AG04450 (cell line): Measurements from ENCODE around the gene TUB. TPM values are rescaled to one million over a fixed set of nuclear protein-coding genes. Genes with fewer than 3 reads are reported as not detected.
A peak's percentile ranks its signal among the peaks of the same experiment; 100 is the strongest.

ENCODE experiments used
- CTCF ChIA-PET: fragments of 300-600, 350-600 bp; formaldehyde crosslinking; extraction: SDS; loops from one replicate; lab custom pipeline; 2022; ENCODE audit warnings: antibody characterized with exemption, inconsistent platforms; lab: Charles Lee
- POLR2A ChIA-PET: fragments of 350-600 bp; formaldehyde crosslinking; extraction: SDS; loops from one replicate; lab custom pipeline; 2021; ENCODE audit warnings: antibody characterized with exemption, inconsistent platforms; lab: Yijun Ruan, JAX
- DNase-seq: peaks from one replicate; pipeline ENCODE4 v3.0.0-alpha.2; 2011; ENCODE audit warnings: low read depth, low spot score
- H3K27ac ChIP-seq: one replicate; pipeline ENCODE4 v1.5.1; 2012; ENCODE audit warnings: low read depth, low read length, control low read depth
- H3K27me3 ChIP-seq: one replicate; pipeline ENCODE4 v1.6.0; 2012; ENCODE audit warnings: low read length; ENCODE audit not compliant: control insufficient read depth, insufficient read depth
- H3K4me3 ChIP-seq: 2 replicates; pipeline ENCODE4 v1.5.1; 2011; ENCODE audit warnings: mild to moderate bottlenecking, low read depth, low read length, control low read depth
- H3K9me3 ChIP-seq: 2 replicates; pipeline ENCODE4 v1.5.1; 2012; ENCODE audit warnings: low read length; ENCODE audit not compliant: control insufficient read depth, insufficient read depth
- polyA plus RNA-seq: library from polyadenylated mRNA; depleted of rRNA; stranded (reverse); fragments of >200 nt; gene quantifications from 2 replicates; pipeline ENCODE4 v1.2.3, GENCODE V29; 2011
- TF ChIP-seq, protein P1 (sequence below): IDR thresholded peaks from 2 replicates; pipeline ENCODE4 v1.5.1; 2011; ENCODE audit warnings: low read depth, low read length, control low read depth, inconsistent platforms

TUB gene
- polyA plus RNA-seq, 1 experiment, result 13.9 TPM

DNA sequence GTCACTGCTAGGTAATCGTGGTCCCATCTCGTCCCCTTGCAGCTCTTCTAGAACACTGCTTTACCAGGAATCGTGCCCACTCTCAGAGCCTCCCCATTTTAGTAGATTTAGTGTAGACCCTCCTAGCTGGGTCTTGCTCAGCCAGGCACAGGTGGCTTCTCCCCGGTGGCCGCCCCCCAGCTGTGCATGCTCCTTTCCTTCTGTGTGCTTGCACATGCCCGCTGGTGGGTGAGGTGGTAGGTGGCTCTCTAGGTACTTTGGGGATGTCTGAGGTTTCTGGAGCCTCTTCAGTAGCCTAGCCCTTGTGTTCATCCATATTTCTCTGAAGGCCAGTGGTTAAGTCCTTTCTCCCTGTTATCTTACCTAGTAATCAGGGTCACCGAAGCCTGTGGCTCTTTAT lies 5.6 kb downstream of the TUB start:
- ChIA-PET CTCF (interaction anchor here (4.6 to 21.0 kb wide), 3 partner anchors 12 to 79 kb away, joined by 63 to 992 read pairs (median 384); no protein-coding TSS in a partner anchor), POLR2A (no interaction called here)
- Histone ChIP-seq H3K4me3 (no peak overlapping the region), H3K27me3 (no peaks in the 10 kb centered on the region), H3K27ac (no peak overlapping the region), H3K9me3 (no peaks in the 10 kb centered on the region)
- TF ChIP-seq, protein P1, sequence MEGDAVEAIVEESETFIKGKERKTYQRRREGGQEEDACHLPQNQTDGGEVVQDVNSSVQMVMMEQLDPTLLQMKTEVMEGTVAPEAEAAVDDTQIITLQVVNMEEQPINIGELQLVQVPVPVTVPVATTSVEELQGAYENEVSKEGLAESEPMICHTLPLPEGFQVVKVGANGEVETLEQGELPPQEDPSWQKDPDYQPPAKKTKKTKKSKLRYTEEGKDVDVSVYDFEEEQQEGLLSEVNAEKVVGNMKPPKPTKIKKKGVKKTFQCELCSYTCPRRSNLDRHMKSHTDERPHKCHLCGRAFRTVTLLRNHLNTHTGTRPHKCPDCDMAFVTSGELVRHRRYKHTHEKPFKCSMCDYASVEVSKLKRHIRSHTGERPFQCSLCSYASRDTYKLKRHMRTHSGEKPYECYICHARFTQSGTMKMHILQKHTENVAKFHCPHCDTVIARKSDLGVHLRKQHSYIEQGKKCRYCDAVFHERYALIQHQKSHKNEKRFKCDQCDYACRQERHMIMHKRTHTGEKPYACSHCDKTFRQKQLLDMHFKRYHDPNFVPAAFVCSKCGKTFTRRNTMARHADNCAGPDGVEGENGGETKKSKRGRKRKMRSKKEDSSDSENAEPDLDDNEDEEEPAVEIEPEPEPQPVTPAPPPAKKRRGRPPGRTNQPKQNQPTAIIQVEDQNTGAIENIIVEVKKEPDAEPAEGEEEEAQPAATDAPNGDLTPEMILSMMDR, result no peak
- DNase-seq, result no peak

DNA sequence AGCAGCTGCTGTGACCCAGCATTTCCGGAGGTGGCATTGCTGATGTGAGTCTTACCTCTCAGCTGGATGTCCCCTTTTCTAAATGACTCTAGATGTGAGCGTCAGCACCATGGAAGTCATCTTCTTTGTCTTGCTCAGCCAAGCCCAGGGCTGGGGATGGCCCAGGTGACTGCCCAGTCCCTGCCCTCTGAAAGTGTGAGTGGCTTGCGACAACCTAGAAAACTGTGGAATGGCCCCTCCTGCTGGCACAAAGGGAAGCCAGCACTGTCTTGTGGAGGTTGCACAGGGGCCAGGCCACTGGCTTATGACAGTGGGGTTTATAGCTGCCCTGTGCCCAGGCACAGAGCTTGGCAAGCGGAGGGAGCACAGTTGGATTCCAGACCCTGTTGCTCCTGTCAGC lies 6.2 kb downstream of the TUB start:
- Histone ChIP-seq H3K27ac (no peak overlapping the region), H3K9me3 (no peaks in the 10 kb centered on the region), H3K4me3 (no peak overlapping the region), H3K27me3 (no peaks in the 10 kb centered on the region)
- POLR2A ChIA-PET, result no interaction called here
- no peak for DNase-seq
- TF ChIP-seq, protein P1, result peak; percentile 25
- CTCF ChIA-PET, result interaction anchor here (4.6 to 21.0 kb wide), 3 partner anchors 11 to 80 kb away, joined by 63 to 992 read pairs (median 384); no protein-coding TSS in a partner anchor

DNA sequence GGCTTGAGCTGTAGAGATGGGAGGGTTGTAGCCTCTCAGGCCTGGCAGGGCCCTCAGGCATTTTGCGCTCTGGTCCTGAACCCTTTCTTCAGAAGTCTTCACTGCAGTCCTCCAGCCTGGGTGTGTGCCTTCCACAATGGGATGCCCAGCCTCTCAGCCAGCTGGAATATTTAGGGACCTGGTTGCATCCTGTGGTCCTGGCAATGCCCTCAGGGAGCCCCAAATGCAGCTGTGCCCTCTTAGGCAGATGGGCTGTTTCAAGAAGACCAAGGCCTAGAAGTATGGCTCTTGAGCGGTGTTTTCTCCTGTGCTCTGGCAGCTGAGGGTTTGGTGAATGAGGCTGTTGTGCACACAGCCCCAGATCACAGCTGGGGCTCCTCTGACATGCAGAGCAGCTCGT lies 6.7 kb downstream of the TUB start:
- DNase-seq, result no peak
- ChIA-PET POLR2A (no interaction called here), CTCF (interaction anchor here (4.6 to 21.0 kb wide), 3 partner anchors 11 to 81 kb away, joined by 63 to 992 read pairs (median 384); no protein-coding TSS in a partner anchor)
- Histone ChIP-seq H3K27me3 (no peaks in the 10 kb centered on the region), H3K27ac (no peak overlapping the region), H3K9me3 (no peaks in the 10 kb centered on the region), H3K4me3 (no peak overlapping the region)
- TF ChIP-seq, protein P1, result no peak

DNA sequence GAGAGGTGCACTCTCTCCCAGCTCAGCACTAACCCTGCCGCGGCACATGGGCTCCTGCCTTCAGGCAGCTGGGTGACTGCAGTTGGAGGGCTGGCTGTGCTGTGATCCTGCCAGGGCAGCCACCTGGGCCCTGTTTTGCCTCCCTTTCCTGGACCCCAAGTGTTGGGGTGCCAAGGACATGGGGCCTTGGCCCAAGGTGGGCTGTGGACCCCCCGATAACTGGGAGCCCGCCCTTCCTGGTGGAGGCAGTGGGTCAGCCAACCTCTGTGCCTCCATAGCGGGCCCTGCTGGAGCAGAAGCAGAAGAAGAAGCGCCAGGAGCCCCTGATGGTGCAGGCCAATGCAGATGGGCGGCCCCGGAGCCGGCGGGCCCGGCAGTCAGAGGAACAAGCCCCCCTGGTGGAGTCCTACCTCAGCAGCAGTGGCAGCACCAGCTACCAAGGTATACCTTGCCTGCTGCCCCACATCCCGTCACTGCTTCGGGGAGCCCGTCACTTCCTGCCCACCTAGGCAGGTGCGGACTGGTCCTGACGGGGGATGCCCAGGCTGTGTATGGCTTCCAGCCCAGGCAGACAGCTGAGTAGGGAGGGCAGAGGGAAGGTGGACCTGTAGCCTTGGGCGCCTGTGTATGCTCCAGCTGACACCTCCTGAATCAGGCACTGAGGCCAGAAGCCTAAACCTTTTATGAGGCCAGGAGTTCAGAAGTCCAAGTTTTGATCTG lies 8.9 kb downstream of the TUB start:
- TF ChIP-seq, protein P1, result no peak
- H3K27ac ChIP-seq, result no peak overlapping the region

DNA sequence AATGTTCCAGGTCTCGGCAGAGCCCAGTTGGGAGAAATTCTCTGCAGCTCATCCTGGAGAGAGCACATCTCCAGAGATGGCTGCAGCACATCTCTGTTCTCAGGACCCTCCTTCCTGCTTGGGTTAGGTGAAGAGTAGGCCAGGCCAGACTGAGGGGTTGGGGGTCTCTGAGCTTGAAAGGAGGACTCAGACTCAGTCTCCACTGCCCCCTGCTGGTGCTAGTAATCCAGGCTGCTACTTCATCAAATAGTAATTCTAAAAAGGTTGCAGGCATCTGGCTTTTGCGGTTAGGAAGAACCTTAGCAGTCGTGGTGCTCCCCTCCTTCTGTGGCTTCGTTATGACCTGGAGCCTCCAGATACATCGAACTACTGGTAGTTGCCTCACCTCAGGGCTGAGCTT lies 9.7 kb downstream of the TUB start:
- no peak overlapping the region for H3K4me3 ChIP-seq
- CTCF ChIA-PET, result interaction anchor here (0.6 to 21.0 kb wide), 35 partner anchors 9 to 519 kb away, joined by 3 to 992 read pairs (median 7); partner anchors contain the start of gene TUB
- H3K27me3 ChIP-seq, result no peaks in the 10 kb centered on the region
- POLR2A ChIA-PET, result interaction anchor here (0.5 kb wide), 1 partner anchor 511 kb away, joined by 3 read pairs; no protein-coding TSS in a partner anchor
- no peak overlapping the region for H3K27ac ChIP-seq
- TF ChIP-seq, protein P1, result peak; percentile 78
- H3K9me3 ChIP-seq, result no peaks in the 10 kb centered on the region
- no peak for DNase-seq

More for the DNA sequence above, 8.9 kb downstream of the TUB start:
- CTCF ChIA-PET, result interaction anchor here (0.6 to 21.0 kb wide), 32 partner anchors 8 to 518 kb away, joined by 3 to 992 read pairs (median 7); partner anchors contain the start of gene TUB
- H3K9me3 ChIP-seq, result no peaks in the 10 kb centered on the region
- H3K4me3 ChIP-seq, result no peak overlapping the region
- no peak for DNase-seq
- H3K27me3 ChIP-seq, result no peaks in the 10 kb centered on the region
- POLR2A ChIA-PET, result interaction anchor here (0.5 kb wide), 1 partner anchor 510 kb away, joined by 3 read pairs; no protein-coding TSS in a partner anchor
